ENCODE data around the gene EXOC6.
"Not testable (repeated sequence)": the region's sequence is repeated elsewhere in the genome, so short reads cannot be mapped to it uniquely, and the experiment has no call there.

Gene EXOC6

DNA sequence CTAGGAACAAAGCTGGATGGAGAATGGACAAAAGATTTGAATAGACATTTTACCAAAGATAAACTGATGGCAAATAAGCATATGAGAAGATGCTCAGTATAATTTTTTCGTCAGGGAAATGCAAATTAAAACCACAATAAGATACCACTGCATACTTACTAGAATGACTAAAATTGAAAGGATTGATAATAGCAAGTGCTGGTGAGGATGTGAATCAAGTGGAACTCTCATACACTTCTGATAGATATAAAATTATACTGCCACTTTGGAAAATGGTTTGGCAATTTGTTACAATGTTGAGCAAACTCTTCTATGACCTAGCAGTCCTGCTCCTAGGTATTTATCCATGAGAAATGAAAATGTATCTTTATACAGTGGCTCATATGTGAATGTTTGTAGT is 83.3 kb downstream of the EXOC6 start:
- no peak for DNase-seq (ENCODE audit: low read depth in 2 of 2, low spot score in 1 of 2)

DNA sequence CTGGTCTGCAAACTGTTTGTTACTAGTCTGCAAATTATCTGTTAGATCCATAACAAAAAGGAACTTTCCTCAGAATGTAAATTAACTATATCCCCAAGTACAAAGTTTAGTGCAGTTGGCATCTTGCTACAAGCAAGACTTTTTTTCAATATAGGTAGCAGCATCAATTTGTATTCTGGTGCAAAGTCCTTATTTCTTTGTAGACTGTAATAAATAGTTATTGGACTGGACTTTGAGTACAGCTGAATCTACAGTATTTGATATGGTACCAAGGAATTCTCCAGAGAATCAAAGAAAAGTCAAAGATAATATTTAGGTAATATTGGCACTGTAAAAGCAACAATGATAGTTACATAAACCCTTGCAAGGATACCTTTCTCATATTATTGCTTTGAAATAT is 89.6 kb downstream of the EXOC6 start:
- DNase-seq (ENCODE audit: low read depth in 2 of 2, low spot score in 1 of 2), result no peak

DNA sequence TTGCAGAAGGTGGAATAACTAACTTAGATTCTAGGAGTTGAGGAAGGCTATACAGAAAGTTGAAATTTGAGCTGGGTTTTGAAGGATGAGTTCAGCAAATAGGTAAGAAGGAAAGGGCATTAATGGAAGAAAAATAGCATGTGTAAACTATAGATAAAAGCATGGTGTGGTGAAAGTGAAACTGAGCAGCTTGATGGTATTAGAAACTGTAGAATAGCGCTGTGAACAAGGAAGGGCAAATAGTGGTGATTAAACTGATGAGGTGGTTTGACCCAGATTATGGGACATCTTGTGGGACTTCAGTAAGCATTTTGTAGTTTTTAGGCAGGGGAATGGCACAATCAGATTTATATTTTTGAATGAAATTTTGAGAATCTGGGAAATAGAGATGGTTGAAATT is 90.5 kb downstream of the EXOC6 start:
- no peak for DNase-seq (ENCODE audit: low read depth in 2 of 2, low spot score in 1 of 2)

DNA sequence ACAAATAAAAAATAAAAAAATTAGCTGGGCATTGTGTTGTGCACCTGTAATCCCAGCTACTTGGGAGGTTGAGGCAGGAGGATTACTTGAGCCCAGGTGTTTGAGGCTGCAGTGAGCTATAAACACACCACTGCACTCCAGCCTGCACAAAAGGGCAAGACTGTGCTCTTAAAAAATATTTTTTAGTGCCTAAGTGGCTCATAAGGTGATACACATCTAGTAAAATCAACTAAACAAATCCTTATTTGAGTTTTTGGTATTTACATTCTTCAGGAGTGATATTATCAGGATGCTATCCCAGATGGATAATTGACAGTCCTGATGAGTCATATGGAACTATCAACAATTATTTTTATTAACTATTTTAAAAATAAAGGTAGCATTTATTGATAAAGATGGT is 93.9 kb downstream of the EXOC6 start:
- no peak for DNase-seq (ENCODE audit: low read depth in 2 of 2, low spot score in 1 of 2)

DNA sequence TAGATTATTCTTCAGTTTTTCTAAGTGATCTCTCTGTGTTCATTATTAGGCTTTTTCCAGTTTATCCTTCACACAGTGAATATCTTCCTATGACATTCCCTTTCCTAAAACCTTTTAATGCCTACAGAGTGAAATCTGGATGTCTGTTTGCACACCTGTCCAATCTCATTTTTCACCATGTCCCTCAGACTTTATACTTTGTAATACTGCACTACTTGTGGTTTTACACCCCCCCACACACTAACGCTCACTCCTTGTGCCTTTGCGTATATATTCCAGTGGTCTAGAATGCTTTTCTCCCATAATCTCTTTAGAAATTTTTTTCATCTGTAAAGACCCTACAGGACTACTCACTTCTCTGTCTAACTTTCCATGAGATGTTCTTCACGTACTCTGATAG is 98.2 kb downstream of the EXOC6 start:
- DNase-seq (ENCODE audit: low read depth in 2 of 2, low spot score in 1 of 2), result no peak

DNA sequence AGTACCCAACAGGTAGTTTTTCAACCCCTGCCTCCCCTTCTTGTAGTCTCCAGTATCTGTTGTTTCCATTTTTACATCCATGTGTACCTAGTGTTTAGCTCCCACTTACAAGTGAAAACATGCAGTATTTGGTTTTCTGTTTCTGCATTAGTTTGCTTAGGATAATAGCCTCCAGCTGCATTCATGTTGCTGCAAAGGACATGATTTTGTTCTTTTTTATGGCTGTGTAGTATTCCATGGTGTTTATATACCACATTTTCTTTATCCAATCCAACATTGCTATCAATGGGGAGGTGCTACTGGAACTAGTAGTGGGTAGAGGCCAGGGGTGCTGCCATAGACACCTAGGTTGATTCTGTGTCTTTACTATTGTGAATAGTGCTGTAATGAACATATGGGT is 104.3 kb downstream of the EXOC6 start:
- not testable (repeated sequence) for DNase-seq (ENCODE audit: low read depth in 2 of 2, low spot score in 1 of 2)

DNA sequence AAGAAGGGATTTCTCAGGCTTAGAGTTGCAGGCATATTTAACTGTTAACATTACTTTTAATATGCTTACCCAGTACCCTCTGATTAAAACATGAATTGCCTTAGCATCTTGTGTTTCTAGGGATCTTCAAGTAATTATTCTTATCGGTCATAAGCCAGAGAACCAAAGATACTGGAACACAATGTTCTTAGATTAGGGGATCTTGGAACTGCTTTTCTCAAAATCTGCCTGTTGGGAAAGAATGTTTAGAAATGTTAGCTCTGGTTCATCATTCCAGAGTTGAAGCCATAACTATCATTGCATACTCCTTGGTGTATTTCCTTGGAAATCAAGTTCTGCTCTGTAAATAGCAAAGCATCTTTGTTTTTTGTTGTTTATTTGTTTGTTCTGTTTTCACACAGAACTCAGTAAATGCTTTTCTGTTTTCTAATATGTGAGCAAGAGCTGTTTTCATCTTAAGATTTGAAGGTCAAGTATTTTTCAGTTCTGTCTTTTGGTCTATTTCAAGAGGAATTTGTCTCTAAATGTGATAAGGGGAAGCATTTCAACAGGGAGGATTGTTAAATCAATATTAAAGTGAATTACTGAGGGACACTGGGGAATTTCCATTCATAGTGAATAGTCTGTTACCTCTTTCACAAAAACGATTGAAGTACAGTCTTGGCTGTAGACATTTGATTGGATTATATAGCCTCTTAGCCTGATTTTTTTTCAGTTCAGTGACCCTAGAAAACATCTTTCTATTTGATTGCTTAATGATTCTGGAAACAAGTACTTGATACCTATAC is 109.1 kb downstream of the EXOC6 start:
- DNase-seq (ENCODE audit: low read depth in 2 of 2, low spot score in 1 of 2), result no peak

DNA sequence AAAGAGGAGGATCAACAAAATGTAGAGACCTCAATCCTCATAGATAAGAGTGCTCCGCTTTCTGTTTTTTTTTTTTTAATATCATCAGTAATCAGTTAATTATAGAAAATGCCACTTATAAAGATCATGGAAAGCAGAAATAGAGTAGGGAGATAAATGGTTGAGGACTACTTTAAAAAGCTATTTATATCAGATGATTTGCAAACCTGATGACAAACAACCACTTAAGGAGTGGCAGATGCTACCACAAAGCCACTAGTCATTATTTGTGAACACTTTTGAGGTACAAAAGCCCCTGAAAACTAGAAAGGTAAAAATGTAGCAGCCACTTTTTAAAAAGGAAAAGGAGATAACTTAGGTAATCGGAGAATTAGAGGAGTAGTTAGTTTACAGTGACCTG is 113.3 kb downstream of the EXOC6 start:
- DNase-seq (ENCODE audit: low read depth in 2 of 2, low spot score in 1 of 2), result no peak

DNA sequence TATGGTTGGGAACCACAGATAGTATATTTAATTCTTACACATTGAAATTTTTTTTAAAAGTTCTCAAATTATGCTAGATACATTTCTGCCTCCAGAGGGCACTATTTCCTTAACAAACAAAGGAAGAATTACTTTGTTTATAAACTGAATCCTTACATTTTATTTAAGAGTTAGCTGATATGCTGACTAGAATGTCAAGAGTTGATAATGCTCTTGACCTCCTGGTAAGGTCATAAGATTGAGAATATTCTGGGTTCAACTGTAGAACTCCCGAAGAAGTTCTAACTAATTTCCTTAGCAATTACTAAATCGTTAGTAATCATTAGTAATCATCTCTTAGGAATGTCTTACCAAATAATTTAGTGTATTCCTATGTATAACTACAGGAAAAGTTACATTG is 117.0 kb downstream of the EXOC6 start:
- DNase-seq (ENCODE audit: low read depth in 2 of 2, low spot score in 1 of 2), result no peak

DNA sequence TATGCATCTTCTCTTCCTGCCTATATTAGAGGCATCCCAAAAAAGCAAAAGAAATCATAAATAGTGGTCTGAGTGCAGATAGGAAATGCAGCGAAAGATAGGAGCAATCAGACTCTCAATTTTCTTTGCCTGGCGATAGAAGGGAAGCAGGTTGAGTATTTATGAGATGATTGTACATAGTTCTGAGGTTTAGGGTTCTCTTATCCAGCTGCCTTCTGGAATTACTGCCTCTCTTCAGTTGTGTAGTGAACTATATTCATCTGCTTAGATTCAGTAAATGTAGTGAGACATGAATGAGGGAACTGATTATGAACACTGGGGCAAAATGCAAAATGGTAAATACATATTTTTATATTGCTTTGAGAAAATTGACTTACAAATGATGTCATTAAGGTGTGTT is 119.3 kb downstream of the EXOC6 start:
- DNase-seq (ENCODE audit: low read depth in 2 of 2, low spot score in 1 of 2), result no peak

DNA sequence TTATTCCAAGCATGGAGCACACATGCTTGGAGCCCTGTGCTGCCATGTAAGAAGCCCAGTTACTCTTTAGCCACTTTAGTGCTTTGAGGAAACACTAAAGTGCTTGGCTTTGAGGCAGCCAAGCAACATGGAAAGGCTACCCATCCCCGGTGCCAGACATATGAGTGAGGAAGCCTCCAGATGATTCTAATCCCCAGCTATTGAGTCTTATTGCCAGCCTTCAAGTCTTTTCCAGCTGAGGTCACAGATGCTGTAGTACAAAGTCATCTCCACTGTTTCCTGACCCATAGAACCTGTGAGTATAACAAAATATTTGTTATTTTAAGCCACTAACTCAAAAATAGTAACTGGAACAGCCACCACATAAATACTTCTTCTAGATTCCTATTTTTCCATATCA is 120.8 kb downstream of the EXOC6 start:
- DNase-seq (ENCODE audit: low read depth in 2 of 2, low spot score in 1 of 2), result no peak

DNA sequence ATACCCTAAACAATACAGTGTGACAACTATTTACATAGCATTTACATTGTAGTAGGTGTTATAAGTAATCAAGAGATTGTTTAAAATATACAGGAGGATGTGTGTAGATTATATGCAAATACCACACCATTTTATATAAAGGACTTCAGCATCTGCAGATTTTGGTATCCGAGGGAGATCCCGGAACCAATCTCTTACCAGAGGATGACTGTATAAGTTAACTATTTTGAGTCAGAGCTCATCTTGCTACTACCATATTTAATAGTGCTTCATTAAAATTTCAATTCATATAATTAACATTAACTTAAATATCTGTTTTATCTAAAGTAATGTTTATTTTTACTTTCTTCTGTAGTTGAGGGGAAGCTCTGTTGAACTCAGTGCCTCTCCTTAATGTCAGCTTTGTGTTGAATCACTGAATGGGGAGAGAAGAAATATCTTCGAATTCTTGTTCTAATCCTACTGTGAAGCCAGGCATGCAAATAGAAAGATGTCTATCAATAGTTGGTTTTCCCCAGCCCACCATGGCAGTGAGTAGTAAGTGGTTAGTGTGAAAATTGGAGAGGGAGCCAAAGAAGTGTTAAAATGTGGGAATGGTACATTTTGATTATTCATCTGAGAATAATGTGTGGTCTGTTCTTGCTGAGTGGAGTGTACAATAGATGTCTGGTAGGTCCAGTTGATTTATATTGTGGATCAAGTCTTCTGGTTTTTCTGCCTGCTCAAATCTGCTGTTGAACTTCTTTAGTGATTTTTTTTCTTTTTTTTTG is 122.2 kb downstream of the EXOC6 start:
- no peak for DNase-seq (ENCODE audit: low read depth in 2 of 2, low spot score in 1 of 2)

DNA sequence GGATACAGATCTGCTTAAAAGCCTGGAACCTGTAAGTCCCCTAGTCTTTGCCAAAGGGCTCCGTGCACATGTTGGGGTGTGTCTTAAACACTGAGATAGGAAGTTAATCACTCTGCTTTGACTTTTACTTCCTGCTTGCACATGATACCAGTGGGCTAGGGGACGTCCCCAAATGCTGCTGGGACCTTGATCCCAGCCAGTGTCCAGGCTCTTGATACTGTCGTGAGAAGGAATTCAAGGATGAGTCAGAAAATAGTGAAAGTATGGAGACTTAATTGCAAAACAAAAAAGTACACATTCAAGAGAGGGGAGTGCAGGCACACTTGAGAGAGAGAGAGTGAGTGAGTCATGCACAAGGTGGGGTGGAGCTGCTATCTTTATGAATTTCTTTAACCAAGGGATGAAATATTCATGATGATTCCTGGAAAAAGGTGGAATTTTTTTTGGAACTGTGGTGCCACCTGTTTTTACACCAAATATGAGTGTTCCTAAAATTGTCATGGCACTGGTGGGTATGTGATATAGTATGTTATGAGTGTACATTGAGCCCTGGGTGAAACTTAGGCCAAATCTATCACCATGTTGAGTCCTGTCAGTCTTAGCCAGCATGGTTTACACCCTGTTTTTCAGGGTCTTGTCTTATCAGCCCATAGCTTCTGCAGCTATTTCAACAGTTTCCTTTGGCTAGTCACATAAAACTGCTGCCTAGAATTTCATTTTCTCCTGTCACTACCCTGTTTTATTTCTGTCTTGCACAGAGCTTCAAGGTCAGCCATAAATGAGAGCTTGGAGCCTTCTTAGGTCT is 123.9 kb downstream of the EXOC6 start:
- DNase-seq (ENCODE audit: low read depth in 2 of 2, low spot score in 1 of 2), result no peak

DNA sequence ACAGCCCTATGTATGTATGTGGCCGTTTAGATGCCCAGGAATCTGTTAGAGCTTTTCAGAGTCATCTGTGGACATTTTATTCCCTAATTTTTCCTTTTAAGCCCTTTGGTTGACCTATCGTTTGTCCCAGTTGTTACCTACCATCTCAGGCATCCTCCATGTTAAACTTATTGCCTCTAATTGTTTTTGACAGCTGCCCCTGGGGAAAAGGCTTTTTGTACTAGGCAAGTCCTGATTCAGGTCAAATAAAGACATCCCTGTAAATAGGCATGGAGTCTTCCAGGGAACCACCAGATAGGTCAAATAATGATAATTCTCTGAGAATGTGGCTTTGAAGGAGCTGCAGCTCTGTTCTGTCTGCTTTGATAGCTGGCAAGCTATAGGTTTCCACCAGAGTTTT is 124.6 kb downstream of the EXOC6 start:
- no peak for DNase-seq (ENCODE audit: low read depth in 2 of 2, low spot score in 1 of 2)

DNA sequence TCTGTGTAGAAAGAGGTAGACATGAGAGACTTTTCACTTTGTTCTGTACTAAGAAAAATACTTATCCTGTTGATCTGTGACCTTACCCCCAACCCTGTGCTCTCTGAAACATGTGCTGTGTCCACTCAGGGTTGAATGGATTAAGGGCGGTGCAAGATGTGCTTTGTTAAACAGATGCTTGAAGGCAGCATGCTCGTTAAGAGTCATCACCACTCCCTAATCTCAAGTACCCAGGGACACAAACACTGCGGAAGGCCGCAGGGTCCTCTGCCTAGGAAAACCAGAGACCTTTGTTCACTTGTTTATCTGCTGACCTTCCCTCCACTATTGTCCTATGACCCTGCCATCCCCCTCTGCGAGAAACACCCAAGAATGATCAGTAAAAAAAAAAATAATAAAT is 128.0 kb downstream of the EXOC6 start:
- DNase-seq (ENCODE audit: low read depth in 2 of 2, low spot score in 1 of 2), result not testable (repeated sequence)

DNA sequence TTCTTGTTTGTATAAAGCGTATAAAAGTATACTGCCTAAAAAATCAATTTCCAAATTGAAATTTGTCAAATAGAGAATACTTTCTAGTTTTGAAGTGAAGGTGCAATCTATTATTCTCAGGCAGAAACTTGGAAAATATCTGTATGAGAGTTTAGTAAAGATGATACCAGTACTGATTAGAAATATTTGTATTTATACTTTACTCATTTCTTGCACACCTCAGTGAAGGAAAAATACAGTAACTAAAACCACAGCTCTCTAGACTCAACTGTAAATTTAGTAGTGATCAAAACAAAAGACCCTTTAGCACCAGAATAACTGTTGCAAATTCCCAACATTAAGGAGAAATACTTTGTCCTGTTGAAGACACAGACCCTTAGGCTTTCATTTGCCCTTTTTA is 140.9 kb downstream of the EXOC6 start:
- no peak for DNase-seq (ENCODE audit: low read depth in 2 of 2, low spot score in 1 of 2)

DNA sequence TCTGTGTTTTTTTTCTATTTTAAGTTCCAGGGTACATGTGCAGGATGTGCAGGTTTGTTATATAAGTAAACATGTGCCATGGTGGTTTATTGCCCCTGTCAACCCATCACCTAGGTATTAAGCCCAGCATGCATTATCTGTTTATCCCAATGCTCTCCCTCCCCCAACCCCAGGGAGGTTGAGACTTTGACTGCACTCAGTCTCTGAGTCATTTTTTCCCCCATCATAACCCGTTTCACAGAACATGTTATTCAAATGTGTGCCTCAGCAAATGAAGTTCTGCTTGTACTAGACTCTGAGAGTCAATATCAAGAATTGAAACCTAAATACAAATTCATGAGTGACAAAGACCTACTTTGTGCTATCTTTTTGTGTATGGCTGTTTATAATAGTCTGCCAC is 142.3 kb downstream of the EXOC6 start:
- DNase-seq (ENCODE audit: low read depth in 2 of 2, low spot score in 1 of 2), result no peak

DNA sequence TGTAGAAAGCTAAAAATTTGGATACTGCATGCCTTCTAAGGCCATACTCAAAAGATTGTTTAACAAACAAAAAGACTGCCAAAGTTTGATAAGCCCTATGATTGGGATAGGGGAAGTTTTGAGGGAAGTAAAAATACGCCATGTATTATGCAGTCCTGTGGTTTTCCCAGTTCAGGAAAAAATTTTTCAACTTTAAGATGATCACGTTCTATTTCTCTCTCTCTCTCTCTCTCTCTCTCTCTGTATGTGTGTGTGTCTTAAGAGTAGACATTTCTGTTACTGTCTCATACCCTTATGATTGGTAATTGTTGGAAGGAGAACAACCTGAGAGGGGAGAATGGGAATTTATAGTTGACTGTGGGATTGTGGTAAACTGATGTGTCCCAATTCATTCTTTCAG is 143.2 kb downstream of the EXOC6 start:
- no peak for DNase-seq (ENCODE audit: low read depth in 2 of 2, low spot score in 1 of 2)

DNA sequence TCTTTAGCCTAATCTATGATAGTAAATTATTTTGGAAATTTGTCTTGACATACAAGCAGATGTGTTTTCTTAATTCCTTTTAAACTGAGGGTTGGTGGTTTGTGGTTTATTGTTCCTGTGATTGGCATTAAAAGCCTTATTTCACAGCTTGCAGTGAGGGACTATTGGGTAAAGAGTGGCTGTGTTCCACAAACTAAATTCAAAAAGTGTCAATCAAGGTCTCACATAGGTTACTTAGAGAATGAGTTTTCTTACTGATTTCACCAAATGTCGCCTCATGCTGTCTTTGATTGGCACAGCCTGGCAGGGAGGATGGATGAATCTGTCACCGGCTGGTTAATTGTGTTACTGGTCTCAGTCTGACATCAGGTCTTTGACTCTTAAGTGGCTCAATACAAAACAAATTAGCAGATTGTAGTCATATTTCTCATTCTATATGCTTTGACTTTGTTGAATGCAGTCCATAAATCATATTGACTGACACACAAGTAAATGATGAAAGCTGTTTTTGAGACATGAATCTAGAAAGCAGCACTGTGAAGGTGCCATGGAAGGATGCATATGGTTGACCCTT is 145.5 kb downstream of the EXOC6 start:
- DNase-seq (ENCODE audit: low read depth in 2 of 2, low spot score in 1 of 2), result no peak

DNA sequence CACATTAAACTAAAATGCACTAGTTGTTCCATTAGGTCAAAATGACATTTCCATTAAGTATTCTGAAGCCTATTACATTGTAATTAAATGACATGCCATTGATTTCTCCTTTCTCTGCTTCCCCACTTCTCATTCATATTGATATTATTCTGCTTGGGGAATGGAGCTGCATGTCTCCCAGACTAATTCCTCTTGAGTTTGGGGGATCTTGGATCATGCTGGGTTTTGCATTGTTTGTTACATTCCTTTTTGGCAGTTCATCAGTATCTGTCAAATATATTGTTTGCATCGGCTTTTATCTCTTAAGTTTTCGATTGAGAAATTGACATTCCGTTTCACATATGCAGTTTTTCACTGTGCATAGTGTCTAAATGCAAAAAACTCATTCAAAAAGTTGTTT is 147.2 kb downstream of the EXOC6 start:
- no peak for DNase-seq (ENCODE audit: low read depth in 2 of 2, low spot score in 1 of 2)

DNA sequence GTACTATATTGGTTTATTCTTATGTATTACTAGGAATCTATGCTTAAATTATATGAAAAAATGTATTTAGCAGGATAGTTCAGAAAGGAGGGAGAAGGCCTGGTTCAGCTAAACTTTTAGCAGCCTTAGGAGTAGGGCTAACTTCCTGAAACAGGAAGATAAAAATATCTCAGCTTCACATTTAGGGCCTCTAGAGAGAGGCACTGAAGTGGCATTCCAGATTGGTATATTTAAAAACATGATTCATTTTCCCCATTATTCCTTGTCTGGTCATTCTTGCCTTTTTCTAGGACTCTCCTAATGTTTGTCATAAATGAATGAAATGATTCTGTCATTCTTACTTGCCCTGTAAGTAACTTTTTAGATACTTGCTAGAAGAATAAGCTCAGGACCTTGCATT is 149.3 kb downstream of the EXOC6 start:
- DNase-seq (ENCODE audit: low read depth in 2 of 2, low spot score in 1 of 2), result no peak

DNA sequence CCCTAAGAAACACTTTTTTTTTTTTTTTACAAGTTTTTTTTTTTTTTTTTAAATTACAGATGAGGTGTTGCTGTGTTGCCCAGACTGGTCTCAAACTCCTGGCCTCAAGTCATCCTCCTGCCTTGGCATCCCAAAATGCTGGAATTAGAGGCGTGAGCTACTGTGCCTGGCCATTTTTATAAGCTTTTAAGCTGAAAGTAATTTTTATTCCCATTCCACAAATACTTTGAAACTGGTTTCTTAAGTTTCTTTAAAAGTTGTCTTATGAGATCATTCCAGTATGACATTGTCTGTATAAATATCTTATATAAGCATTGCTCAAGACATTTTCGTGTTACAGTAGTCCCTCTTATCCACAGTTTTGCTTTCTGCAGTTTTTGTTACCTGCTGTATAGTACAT is 150.9 kb downstream of the EXOC6 start:
- no peak for DNase-seq (ENCODE audit: low read depth in 2 of 2, low spot score in 1 of 2)

Data from stimulated activated CD8-positive, alpha-beta memory T cell treated with anti-CD3 and anti-CD28 coated beads, Interleukin-4, amount 100 ng/mL, for 1 hour (primary cell).